GM12874 (cell line): ENCODE results near the gene ALCAM.

ENCODE experiments used
- TF ChIP-seq, protein P1 (sequence below): IDR thresholded peaks from 2 replicates; pipeline ENCODE4 v1.5.1; 2011; ENCODE audit warnings: low read depth, mild to moderate bottlenecking, control low read depth, low read length, moderate library complexity; ENCODE audit not compliant: insufficient read depth

ALCAM gene

GRCh38 chr3:105559856-105560255 lies 193.1 kb downstream of the ALCAM start:
- TF ChIP-seq, protein P1, sequence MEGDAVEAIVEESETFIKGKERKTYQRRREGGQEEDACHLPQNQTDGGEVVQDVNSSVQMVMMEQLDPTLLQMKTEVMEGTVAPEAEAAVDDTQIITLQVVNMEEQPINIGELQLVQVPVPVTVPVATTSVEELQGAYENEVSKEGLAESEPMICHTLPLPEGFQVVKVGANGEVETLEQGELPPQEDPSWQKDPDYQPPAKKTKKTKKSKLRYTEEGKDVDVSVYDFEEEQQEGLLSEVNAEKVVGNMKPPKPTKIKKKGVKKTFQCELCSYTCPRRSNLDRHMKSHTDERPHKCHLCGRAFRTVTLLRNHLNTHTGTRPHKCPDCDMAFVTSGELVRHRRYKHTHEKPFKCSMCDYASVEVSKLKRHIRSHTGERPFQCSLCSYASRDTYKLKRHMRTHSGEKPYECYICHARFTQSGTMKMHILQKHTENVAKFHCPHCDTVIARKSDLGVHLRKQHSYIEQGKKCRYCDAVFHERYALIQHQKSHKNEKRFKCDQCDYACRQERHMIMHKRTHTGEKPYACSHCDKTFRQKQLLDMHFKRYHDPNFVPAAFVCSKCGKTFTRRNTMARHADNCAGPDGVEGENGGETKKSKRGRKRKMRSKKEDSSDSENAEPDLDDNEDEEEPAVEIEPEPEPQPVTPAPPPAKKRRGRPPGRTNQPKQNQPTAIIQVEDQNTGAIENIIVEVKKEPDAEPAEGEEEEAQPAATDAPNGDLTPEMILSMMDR: no peak

- TF ChIP-seq, protein P1: no peak
These were observed 195.2 kb downstream of the ALCAM start for GRCh38 chr3:105561876-105562275.

DNA sequence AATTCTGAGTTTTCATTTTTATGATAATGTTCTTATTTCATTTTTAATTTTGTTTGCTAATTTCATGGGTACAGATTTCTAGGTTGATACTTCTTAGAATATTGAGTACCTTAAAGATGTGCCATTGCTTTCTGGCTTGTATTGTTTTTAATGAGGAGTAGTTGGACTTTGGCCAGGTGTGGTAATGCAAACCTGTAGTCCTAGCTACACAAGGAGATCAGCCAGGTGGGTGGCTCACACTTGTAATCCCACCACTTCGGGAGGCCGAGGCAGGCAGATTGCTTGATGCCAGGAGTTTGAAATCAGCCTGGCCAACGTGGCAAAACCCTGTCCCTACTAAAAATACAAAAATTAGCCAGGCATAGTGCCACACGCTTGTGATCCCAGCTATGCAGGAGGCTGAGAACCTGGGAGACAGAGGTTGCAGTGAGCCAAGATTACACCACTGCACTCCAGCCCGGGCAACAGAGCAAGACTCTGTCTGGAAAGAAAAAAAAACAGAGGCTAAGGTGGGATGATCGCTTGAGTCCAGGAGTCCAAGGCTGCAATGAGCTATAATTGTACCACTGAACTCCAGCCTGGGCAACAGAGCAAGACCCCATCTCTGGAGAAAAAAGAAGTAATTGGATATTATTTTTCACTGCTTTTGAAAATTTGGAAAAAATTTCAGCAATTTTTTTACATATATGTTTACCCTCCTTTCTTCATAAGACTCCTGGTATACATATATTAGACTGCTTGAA lies 198.0 kb downstream of the ALCAM start:
- TF ChIP-seq, protein P1: no peak

DNA sequence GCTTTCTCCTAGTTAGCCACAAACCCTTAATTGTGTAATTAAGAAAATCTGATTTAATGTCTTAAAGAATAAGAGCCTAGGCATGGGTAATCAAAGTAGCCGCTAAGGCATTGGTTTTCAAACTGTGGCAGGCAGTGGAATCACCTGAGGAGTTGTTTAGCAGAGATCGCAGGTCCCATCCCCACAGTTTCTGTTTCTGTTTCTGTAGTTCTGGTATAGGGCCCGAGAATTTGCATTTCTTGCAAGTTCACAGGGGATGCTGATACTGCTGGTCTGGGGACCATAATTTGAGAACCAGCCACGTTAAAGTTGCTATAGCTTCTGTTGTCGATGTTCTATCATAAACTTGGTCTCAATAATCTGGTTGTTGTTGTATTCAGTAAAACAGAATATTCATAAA lies 204.3 kb downstream of the ALCAM start:
- TF ChIP-seq, protein P1: no peak

- TF ChIP-seq, protein P1: no peak
These were observed 205.8 kb downstream of the ALCAM start for GRCh38 chr3:105572501-105572900.

DNA sequence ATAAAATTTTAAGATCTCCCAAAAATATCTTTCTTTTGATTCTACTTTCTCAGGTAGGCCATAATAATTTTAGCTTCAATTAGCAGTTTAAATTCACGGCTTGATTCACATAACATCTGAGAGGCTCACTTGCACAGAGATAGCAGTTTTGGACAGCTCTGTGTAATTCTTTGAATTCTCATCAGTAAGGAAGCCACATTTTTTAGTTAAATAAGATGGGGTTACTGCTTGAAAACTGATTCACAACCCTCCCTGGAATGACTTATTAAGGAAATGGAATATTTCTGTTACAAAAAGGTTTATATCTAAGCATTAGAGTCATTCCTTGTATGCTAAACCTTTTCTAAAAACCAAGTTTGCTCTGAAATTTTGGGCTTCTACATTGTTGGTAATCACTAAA lies 212.7 kb downstream of the ALCAM start:
- TF ChIP-seq, protein P1: no peak

DNA sequence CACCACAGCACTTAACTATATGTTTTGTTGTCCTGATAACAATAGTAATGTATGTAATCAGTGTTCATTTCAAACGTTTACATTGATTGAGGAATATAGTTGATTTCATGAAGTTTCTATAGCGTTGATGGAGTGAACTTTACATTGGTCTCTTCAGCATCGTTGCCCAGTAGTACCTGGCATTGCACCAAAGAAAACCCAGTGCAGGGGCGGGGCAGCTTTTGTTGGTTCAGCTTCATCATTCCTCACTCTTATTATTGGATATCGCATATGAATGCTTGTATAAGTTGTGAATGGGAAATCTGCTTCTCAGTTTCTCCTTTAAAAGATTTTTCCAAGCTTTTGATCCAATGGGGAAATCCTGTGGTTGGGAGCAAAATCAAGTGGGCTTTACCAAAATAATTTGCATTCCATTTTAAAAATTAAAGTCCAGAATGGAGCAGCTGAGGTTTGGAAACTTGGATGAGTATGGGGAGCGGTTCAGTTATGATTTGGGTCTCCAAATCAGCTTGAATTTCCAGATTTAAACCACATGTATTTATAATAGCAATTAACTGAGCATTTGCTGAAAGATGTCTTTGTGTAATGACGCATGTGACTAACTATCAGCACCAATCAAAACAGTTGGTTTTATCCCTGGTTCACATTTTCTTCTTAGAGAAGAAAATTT lies 213.7 kb downstream of the ALCAM start:
- TF ChIP-seq, protein P1: no peak
